Pons (tissue), 1 donor: ENCODE measurements around the gene MED12.

Source experiments
- DNase-seq: peaks from one replicate; pipeline ENCODE4 v3.0.0-alpha.2; 2016; ENCODE audit warnings: low spot score

The MED12 gene

GRCh38 chrX:71118032-71118984 lies at the start of gene MED12:
Gene MED12 (plus strand): TSS chrX:71118596. CDS start chrX:71118755, 159 bp downstream.
- peak; percentile 71 for DNase-seq

GRCh38 chrX:71070531-71070930 lies 47.9 kb upstream of the MED12 start:
- no peak for DNase-seq

GRCh38 chrX:71081330-71082123 lies 36.9 kb upstream of the MED12 start:
- DNase-seq = no peak

- no peak for DNase-seq
Measured at GRCh38 chrX:71082124-71082647, 36.2 kb upstream of the MED12 start.

- DNase-seq = no peak
Measured at GRCh38 chrX:71082822-71083221, 35.6 kb upstream of the MED12 start.

GRCh38 chrX:71085900-71086299 lies 32.5 kb upstream of the MED12 start:
- no peak for DNase-seq

- no peak for DNase-seq
Measured at GRCh38 chrX:71091263-71091662, 27.1 kb upstream of the MED12 start.

- DNase-seq = no peak
Measured at GRCh38 chrX:71095033-71095432, 23.4 kb upstream of the MED12 start.

GRCh38 chrX:71095555-71095980 lies 22.8 kb upstream of the MED12 start, which contains the start of gene FOXO4:
Gene FOXO4 (plus strand): TSS chrX:71095851. CDS start chrX:71096529, 678 bp downstream.
- peak; percentile 89 for DNase-seq

GRCh38 chrX:71095981-71096759 lies 22.2 kb upstream of the MED12 start:
- DNase-seq = peak; percentile 34

GRCh38 chrX:71096760-71097032 lies 21.7 kb upstream of the MED12 start:
- no peak for DNase-seq

GRCh38 chrX:71098302-71098701 lies 20.1 kb upstream of the MED12 start:
- peak; percentile 72 for DNase-seq

- DNase-seq = no peak
Measured at GRCh38 chrX:71098951-71099506, 19.4 kb upstream of the MED12 start.

- DNase-seq = no peak
Measured at GRCh38 chrX:71099736-71100135, 18.7 kb upstream of the MED12 start.

GRCh38 chrX:71100581-71101505 lies 17.6 kb upstream of the MED12 start:
- DNase-seq = no peak

GRCh38 chrX:71102292-71102691 lies 16.1 kb upstream of the MED12 start:
- DNase-seq = no peak

GRCh38 chrX:71103110-71103983 lies 15.0 kb upstream of the MED12 start:
- no peak for DNase-seq

GRCh38 chrX:71105628-71106027 lies 12.8 kb upstream of the MED12 start:
- no peak for DNase-seq

- no peak for DNase-seq
Measured at GRCh38 chrX:71106427-71106826, 12.0 kb upstream of the MED12 start, which contains the start of gene CXorf65. Gene CXorf65 (minus strand): TSS chrX:71106740. CDS start chrX:71106556, 184 bp downstream.
